HEK293 (cell line): Measurements from ENCODE around the gene RPS21.

ENCODE experiments used
- CTCF ChIA-PET: fragments of 350-600 bp; formaldehyde crosslinking; extraction: SDS; loops from one replicate; lab custom pipeline; 2021; ENCODE audit warnings: antibody characterized with exemption; lab: Yijun Ruan, JAX
- POLR2A ChIA-PET: fragments of 300-600 bp; formaldehyde crosslinking; extraction: SDS; loops from one replicate; lab custom pipeline; 2020; ENCODE audit warnings: antibody characterized with exemption, inconsistent platforms; lab: Yijun Ruan, JAX
- H3K27ac ChIP-seq: fragments of 200-500 bp; sonication (Bioruptor generic); 2 replicates; pipeline ENCODE4 v1.5.1; 2014; ENCODE audit warnings: low read depth, low read length, control low read depth, inconsistent platforms; ENCODE audit errors: extremely low read depth
- H3K36me3 ChIP-seq, 2 experiments: fragments of 200-500 bp in 1 of 2; sonication (Bioruptor generic) in 1 of 2; 1 replicate in 1 of 2; 2 replicates in 1 of 2; pipeline ENCODE4 v1.5.1; 2014 to 2017; ENCODE audit warnings: inconsistent platforms in 2 of 2, low read length in 2 of 2; ENCODE audit not compliant: control insufficient read depth in 2 of 2, insufficient read depth in 1 of 2
- H3K4me1 ChIP-seq: fragments of 200-500 bp; sonication (Bioruptor generic); 2 replicates; pipeline ENCODE4 v1.5.1; 2014; ENCODE audit warnings: mild to moderate bottlenecking, low read length, inconsistent platforms; ENCODE audit not compliant: control insufficient read depth, insufficient read depth
- H3K4me3 ChIP-seq: 2 replicates; pipeline ENCODE4 v1.5.1; 2011; ENCODE audit warnings: low read depth, mild to moderate bottlenecking, control low read depth, low read length, moderate library complexity
- H3K9me3 ChIP-seq: fragments of 200-500 bp; sonication (Bioruptor generic); 2 replicates; pipeline ENCODE4 v1.5.1; 2014; ENCODE audit warnings: low read depth, low read length, inconsistent platforms; ENCODE audit not compliant: control insufficient read depth, insufficient read depth
- EGR2 ChIP-seq: fragments of 450-650 bp; formaldehyde crosslinking; IDR thresholded peaks from 2 replicates; pipeline ENCODE4 v1.5.1; 2016; ENCODE audit warnings: low read depth, missing biosample characterization, missing genetic modification characterization
- GLIS2 ChIP-seq: fragments of 450-650 bp; formaldehyde crosslinking; IDR thresholded peaks from 2 replicates; pipeline ENCODE4 v1.5.1; 2016; ENCODE audit warnings: missing biosample characterization, missing genetic modification characterization
- KLF7 ChIP-seq: fragments of 450-650 bp; formaldehyde crosslinking; IDR thresholded peaks from 2 replicates; pipeline ENCODE4 v1.5.1; 2016; ENCODE audit warnings: missing biosample characterization, missing genetic modification characterization, borderline replicate concordance
- MEIS1 ChIP-seq: sonication (generic); formaldehyde crosslinking; IDR thresholded peaks from 2 replicates; pipeline ENCODE4 v1.8.1; 2022; ENCODE audit warnings: missing genetic modification reagents, mild to moderate bottlenecking, borderline replicate concordance
- RBAK ChIP-seq: fragments of 450-650 bp; formaldehyde crosslinking; IDR thresholded peaks from 2 replicates; pipeline ENCODE4 v1.5.1; 2016; ENCODE audit warnings: missing biosample characterization, missing genetic modification characterization
- SCRT2 ChIP-seq: fragments of 450-650 bp; formaldehyde crosslinking; IDR thresholded peaks from 2 replicates; pipeline ENCODE4 v1.5.1; 2016; ENCODE audit warnings: missing biosample characterization, missing genetic modification characterization
- ZFHX2 ChIP-seq: fragments of 450-650 bp; formaldehyde crosslinking; conservative IDR thresholded peaks from 2 replicates; pipeline ENCODE4 v1.5.1; 2016; ENCODE audit warnings: missing biosample characterization, missing genetic modification characterization
- ZFP3 ChIP-seq: fragments of 450-650 bp; formaldehyde crosslinking; IDR thresholded peaks from 2 replicates; pipeline ENCODE4 v1.5.1; 2016; ENCODE audit warnings: low read depth, missing biosample characterization, missing genetic modification characterization
- ZNF155 ChIP-seq: fragments of 450-650 bp; formaldehyde crosslinking; IDR thresholded peaks from 2 replicates; pipeline ENCODE4 v1.5.1; 2016; ENCODE audit warnings: missing biosample characterization, missing genetic modification characterization
- ZNF223 ChIP-seq: fragments of 450-650 bp; formaldehyde crosslinking; IDR thresholded peaks from 2 replicates; pipeline ENCODE4 v1.5.1; 2016; ENCODE audit warnings: missing biosample characterization, missing genetic modification characterization
- ZNF23 ChIP-seq: fragments of 450-650 bp; formaldehyde crosslinking; IDR thresholded peaks from 2 replicates; pipeline ENCODE4 v1.5.1; 2016; ENCODE audit warnings: missing biosample characterization, missing genetic modification characterization, borderline replicate concordance
- ZNF341 ChIP-seq: fragments of 450-650 bp; formaldehyde crosslinking; IDR thresholded peaks from 2 replicates; pipeline ENCODE4; 2016; ENCODE audit warnings: low read depth, missing biosample characterization, missing genetic modification characterization
- ZNF626 ChIP-seq: fragments of 450-650 bp; sonication (Bioruptor Pico); formaldehyde crosslinking; IDR thresholded peaks from 2 replicates; pipeline ENCODE4 v1.5.1; 2018; ENCODE audit warnings: missing biosample characterization, missing genetic modification characterization, inconsistent platforms
- ZNF830 ChIP-seq: fragments of 450-650 bp; IDR thresholded peaks from 2 replicates; pipeline ENCODE4 v1.5.0; 2018; ENCODE audit warnings: missing biosample characterization, missing genetic modification characterization, low read depth, mild to moderate bottlenecking, moderate library complexity
- TF ChIP-seq, protein P1 (sequence below): fragments of 450-650 bp; formaldehyde crosslinking; IDR thresholded peaks from 2 replicates; pipeline ENCODE4 v1.5.1; 2017; ENCODE audit warnings: missing biosample characterization, mild to moderate bottlenecking, missing genetic modification characterization, moderate library complexity
- TF ChIP-seq, protein P2 (sequence below): fragments of 450-650 bp; formaldehyde crosslinking; IDR thresholded peaks from 2 replicates; pipeline ENCODE4 v1.5.1; 2016; ENCODE audit warnings: missing biosample characterization, missing genetic modification characterization
- TF ChIP-seq, protein P3 (sequence below): fragments of 450-650 bp; formaldehyde crosslinking; IDR thresholded peaks from 2 replicates; pipeline ENCODE4 v1.5.0; 2017; ENCODE audit warnings: missing biosample characterization, missing genetic modification characterization, borderline replicate concordance
- TF ChIP-seq, protein P4 (sequence below): fragments of 450-650 bp; formaldehyde crosslinking; IDR thresholded peaks from 2 replicates; pipeline ENCODE4 v1.5.1; 2016; ENCODE audit warnings: missing biosample characterization, missing genetic modification characterization

The RPS21 gene

DNA sequence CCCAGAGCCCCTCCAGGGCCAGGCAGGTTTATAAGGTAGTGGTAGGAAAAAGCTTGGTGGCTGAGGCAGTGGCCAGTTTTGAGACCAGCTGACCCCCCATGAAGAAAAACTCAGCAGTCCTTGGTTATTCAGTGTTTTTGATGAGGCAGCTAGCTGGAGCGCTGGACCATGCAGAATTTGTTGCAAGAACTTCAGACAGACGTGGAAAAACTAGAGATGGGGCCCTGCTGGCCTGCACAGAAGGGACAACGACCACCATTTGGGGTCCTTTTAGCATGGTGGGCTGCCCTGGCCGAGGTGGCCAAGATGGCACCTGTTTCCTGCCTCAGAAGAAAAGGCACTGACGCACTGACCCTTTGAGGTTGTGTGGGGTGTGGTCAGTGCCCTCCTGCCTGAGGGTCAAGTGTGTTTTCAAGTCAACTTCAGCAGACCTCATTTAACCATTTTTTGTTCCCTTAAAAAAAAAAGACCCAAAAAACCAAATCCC is 2.7 kb downstream of the RPS21 start (continued):
- TF ChIP-seq, protein P1, sequence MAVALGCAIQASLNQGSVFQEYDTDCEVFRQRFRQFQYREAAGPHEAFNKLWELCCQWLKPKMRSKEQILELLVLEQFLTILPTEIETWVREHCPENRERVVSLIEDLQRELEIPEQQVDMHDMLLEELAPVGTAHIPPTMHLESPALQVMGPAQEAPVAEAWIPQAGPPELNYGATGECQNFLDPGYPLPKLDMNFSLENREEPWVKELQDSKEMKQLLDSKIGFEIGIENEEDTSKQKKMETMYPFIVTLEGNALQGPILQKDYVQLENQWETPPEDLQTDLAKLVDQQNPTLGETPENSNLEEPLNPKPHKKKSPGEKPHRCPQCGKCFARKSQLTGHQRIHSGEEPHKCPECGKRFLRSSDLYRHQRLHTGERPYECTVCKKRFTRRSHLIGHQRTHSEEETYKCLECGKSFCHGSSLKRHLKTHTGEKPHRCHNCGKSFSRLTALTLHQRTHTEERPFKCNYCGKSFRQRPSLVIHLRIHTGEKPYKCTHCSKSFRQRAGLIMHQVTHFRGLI (tag by site-specific recombination): no peak
- TF ChIP-seq ZFHX2 (no peak), GLIS2 (tag by site-specific recombination) (no peak), ZNF830 (no peak), ZNF155 (no peak), ZNF23 (tag by site-specific recombination) (no peak), ZNF626 (no peak), RBAK (tag by site-specific recombination) (no peak), ZNF223 (no peak)
- TF ChIP-seq, protein P2, sequence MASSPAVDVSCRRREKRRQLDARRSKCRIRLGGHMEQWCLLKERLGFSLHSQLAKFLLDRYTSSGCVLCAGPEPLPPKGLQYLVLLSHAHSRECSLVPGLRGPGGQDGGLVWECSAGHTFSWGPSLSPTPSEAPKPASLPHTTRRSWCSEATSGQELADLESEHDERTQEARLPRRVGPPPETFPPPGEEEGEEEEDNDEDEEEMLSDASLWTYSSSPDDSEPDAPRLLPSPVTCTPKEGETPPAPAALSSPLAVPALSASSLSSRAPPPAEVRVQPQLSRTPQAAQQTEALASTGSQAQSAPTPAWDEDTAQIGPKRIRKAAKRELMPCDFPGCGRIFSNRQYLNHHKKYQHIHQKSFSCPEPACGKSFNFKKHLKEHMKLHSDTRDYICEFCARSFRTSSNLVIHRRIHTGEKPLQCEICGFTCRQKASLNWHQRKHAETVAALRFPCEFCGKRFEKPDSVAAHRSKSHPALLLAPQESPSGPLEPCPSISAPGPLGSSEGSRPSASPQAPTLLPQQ: no peak

DNA sequence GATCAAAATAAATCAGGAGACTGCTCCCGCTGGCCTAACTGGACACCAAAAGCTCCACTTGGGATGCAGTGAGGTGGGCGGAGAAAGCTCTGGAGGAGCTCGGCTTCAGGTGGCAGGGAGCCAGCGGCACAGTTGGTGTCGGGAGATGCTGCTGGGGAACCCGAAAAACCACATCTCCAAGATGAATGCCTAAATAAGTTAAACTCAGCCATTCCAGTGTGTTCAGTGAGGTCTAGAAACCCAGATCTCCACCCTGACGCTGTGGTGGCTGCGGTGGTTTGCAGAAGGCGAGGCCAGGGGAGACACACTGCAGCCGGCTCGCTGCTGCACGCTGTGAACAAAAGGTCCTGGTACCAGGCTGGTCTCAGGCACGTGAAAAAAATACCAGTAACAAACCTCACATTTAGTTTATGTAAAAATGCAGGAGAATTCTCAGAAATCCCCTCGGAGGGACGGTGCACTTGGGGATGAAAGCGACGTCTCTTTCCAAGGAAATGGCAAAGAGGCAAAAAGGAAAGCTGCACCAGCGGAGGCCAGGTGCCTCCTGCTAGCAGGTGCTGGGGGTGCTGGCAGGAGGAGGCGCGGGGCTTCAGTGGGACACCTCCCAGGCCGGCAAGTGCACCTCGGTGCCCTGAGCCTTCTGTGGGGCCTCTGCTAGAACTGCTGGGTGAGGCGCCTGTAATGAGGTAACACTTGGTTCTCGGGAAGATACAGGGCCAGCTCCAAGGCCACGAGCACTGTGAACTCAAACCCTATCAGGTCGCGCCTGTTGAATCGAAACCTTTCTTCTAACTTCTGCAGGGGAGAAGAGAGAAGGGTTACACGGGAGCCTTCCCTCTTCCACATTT is 3.6 kb downstream of the RPS21 start:
- POLR2A ChIA-PET: interaction anchor here (0.5 to 2.0 kb wide), 3 partner anchors 9 to 254 kb away, joined by 3 to 6 read pairs (median 3); no protein-coding TSS in a partner anchor

DNA sequence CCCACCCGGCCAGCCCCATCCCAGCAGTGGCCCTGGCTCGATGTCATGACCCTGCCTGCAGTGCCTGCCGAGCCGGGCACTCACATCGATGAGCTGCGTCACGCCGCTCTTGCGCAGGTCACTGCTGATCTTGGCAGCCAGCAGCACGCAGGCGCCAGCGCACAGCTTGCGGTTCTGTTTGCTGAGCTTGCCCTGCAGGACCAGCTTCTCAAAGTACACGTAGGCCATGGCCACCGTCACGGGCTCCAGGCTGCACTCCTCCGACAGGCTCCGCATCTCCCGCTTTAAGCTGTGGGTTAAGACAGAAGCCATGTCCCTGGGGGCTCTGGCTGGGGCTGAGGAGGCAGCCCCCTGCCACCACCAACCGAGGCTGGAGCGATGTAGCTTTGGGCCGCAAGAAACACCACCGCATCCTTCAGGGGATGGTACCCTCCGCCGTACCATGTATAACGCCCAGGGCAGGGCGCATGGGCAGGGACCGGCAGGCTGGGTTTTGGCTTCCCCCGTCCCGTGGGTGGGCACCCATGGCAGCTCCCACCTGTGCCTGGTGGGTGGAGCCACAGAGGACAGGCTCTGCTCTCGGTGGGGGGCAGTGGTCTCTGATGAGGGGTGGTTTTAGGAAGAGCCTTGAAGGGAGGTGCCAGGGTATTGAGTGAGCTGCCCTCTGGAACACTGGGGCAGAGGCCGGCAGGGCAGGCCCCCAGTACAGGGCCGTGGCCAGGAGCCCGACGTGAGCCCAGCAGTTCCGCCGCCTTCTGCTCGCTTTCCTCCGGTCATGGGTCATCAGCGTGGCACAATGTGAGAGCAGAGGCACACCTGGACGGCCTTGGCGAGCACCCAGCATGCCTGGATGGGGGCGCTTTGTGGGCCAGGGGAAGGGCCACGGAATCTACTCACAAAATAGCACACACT is 4.5 kb downstream of the RPS21 start:
- POLR2A ChIA-PET: interaction anchor here (0.5 to 2.0 kb wide), 3 partner anchors 8 to 255 kb away, joined by 3 to 6 read pairs (median 3); no protein-coding TSS in a partner anchor
- H3K27ac ChIP-seq: no peak overlapping the region
- no peaks in the 10 kb centered on the region for H3K9me3 ChIP-seq
- CTCF ChIA-PET: interaction anchor here (0.6 to 1.4 kb wide), 2 partner anchors 74 to 226 kb away, joined by 3 read pairs; no protein-coding TSS in a partner anchor
- no peak overlapping the region for H3K4me3 ChIP-seq
- H3K4me1 ChIP-seq: peaks cover 5% of the 10 kb centered on the region; the same call in 1 of the 2 replicates
- TF ChIP-seq, protein P3, sequence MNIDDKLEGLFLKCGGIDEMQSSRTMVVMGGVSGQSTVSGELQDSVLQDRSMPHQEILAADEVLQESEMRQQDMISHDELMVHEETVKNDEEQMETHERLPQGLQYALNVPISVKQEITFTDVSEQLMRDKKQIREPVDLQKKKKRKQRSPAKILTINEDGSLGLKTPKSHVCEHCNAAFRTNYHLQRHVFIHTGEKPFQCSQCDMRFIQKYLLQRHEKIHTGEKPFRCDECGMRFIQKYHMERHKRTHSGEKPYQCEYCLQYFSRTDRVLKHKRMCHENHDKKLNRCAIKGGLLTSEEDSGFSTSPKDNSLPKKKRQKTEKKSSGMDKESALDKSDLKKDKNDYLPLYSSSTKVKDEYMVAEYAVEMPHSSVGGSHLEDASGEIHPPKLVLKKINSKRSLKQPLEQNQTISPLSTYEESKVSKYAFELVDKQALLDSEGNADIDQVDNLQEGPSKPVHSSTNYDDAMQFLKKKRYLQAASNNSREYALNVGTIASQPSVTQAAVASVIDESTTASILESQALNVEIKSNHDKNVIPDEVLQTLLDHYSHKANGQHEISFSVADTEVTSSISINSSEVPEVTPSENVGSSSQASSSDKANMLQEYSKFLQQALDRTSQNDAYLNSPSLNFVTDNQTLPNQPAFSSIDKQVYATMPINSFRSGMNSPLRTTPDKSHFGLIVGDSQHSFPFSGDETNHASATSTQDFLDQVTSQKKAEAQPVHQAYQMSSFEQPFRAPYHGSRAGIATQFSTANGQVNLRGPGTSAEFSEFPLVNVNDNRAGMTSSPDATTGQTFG (tag by site-specific recombination): no peak
- peak; percentile 44; the same call in 1 of the 2 replicates for TF ChIP-seq EGR2 (tag by site-specific recombination)
- TF ChIP-seq ZNF830: no peak
- TF ChIP-seq ZFP3 (tag by site-specific recombination): no peak
- TF ChIP-seq, protein P4, sequence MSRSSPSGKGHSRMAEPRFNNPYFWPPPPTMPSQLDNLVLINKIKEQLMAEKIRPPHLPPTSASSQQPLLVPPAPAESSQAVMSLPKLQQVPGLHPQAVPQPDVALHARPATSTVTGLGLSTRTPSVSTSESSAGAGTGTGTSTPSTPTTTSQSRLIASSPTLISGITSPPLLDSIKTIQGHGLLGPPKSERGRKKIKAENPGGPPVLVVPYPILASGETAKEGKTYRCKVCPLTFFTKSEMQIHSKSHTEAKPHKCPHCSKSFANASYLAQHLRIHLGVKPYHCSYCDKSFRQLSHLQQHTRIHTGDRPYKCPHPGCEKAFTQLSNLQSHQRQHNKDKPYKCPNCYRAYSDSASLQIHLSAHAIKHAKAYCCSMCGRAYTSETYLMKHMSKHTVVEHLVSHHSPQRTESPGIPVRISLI (tag by site-specific recombination): no peak
- 0 out of 2 replicates have a peak, but pooled peaks have one; percentile 16 for TF ChIP-seq ZFHX2
- peak; percentile 61 for TF ChIP-seq ZNF341
- no peak for TF ChIP-seq MEIS1 (CRISPR knock-in tag)
- H3K36me3 ChIP-seq: peaks cover 5 to 71% of the 10 kb centered on the region in 2 experiments; a peak in 2 of 3 replicates

More for the DNA sequence above, 3.6 kb downstream of the RPS21 start:
- peaks cover 5% of the 10 kb centered on the region; the same call in 1 of the 2 replicates for H3K4me1 ChIP-seq
- H3K4me3 ChIP-seq: no peak overlapping the region
- no peak overlapping the region for H3K27ac ChIP-seq
- TF ChIP-seq SCRT2 (peak; percentile 23; the same call in 1 of the 2 replicates), KLF7 (tag by site-specific recombination) (no peak)
- CTCF ChIA-PET: interaction anchor here (1.4 kb wide), 1 partner anchor 227 kb away, joined by 3 read pairs; no protein-coding TSS in a partner anchor
- H3K9me3 ChIP-seq: no peaks in the 10 kb centered on the region
- peaks cover 5 to 71% of the 10 kb centered on the region in 2 experiments; a peak in 2 of 3 replicates for H3K36me3 ChIP-seq
